ENCODE measurements around the gene MALT1.
"Not testable (repeated sequence)": the region's sequence is repeated elsewhere in the genome, so short reads cannot be mapped to it uniquely, and the experiment has no call there.

Gene MALT1

GRCh38 chr18:58770601-58771000, 99.3 kb downstream of the MALT1 start:
- no peak for DNase-seq (ENCODE audit: low read depth, low spot score)

GRCh38 chr18:58772161-58772560, 100.9 kb downstream of the MALT1 start:
- DNase-seq (ENCODE audit: low read depth, low spot score), result no peak

- no peak for DNase-seq (ENCODE audit: low read depth, low spot score)
Observed at GRCh38 chr18:58776084-58776483, 104.8 kb downstream of the MALT1 start.

- DNase-seq (ENCODE audit: low read depth, low spot score), result not testable (repeated sequence)
Observed at GRCh38 chr18:58776541-58776940, 105.3 kb downstream of the MALT1 start.

GRCh38 chr18:58777471-58777870, 106.2 kb downstream of the MALT1 start:
- DNase-seq (ENCODE audit: low read depth, low spot score), result no peak

- no peak for DNase-seq (ENCODE audit: low read depth, low spot score)
Observed at GRCh38 chr18:58779529-58779928, 108.3 kb downstream of the MALT1 start.

DNA sequence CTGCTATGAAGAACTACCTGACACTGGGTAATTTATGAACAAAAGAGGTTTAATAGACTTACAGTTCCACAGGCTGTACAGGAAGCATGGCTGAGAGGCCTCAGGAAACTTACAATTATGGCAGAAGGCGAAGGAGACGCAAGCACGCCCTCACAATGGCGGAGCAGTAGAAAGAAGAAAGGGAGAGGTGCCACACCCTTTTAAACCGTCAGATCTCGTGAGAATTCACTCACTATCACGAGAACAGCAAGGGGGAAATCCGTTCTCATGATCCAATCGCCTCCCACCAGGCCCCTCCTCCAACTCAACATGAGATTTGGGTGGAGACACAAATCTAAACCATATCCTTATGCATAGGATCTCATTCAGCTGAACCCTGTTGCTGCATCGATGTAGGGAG, 108.8 kb downstream of the MALT1 start:
- no peak for DNase-seq (ENCODE audit: low read depth, low spot score)

- DNase-seq (ENCODE audit: low read depth, low spot score), result peak; percentile 57
Observed at GRCh38 chr18:58781627-58782194, 110.4 kb downstream of the MALT1 start.

GRCh38 chr18:58784601-58785137, 113.4 kb downstream of the MALT1 start:
- DNase-seq (ENCODE audit: low read depth, low spot score), result no peak

DNA sequence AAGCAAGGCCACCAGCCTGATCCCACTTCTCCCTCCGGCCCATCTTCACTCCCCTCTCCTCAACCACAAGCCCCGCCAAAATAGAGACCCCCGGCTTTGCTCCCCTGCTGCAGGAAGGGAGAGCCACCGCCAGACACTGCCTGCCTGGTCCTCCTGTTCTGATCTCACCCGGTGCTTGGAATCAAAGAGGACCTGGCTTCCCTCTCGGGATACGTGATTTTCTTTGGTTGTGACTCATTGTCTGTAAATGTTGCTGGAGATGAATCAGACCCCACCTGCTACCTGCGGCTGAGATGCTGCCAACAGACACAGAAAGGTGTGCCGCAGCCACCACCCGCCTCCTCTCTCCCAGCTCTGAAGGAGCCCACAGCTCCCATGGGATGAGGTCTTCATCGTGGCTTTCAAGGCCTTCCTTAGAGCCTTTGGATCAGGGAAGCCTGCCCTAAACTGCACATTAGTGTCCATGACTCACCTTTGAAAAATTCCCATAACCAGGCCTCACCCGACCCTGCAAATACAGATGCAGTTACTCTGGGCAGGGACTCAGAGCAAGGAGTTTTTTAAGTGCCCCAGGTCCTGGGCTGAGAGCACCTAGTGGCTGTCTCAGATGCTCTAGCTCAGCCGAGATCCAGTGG, 114.0 kb downstream of the MALT1 start:
- no peak for DNase-seq (ENCODE audit: low read depth, low spot score)

- no peak for DNase-seq (ENCODE audit: low read depth, low spot score)
Observed at GRCh38 chr18:58785870-58786269, 114.6 kb downstream of the MALT1 start.

DNA sequence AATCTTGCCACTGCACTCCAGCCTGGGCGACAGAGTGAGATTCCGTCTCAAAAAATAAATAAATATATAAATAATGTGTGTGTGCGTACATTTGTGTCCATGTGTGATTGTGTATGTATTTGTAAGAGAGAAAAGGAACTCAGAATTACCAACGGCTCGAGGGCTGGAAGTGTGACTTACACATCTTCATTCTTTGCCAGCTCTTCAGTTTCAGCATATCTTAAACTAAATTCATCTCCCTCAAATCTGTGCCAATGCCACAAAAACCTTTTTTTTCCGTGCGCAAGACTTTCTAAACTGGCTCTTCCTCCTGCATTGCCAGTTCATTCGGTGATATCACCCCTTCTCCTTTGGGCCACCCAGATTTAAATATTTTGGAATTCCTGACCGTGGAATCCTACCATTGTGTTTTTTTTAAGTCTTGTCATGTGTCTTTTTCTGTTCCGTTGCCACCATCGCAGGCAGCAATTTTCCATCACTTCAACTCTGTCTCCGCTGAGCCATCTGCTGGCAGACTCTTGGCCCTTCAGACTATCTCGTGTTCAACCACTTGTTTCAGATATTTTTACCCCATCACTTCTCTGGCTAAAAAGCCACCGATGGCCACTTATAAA, 116.4 kb downstream of the MALT1 start:
- no peak for DNase-seq (ENCODE audit: low read depth, low spot score)

- no peak for DNase-seq (ENCODE audit: low read depth, low spot score)
Observed at GRCh38 chr18:58788470-58788869, 117.2 kb downstream of the MALT1 start.

DNA sequence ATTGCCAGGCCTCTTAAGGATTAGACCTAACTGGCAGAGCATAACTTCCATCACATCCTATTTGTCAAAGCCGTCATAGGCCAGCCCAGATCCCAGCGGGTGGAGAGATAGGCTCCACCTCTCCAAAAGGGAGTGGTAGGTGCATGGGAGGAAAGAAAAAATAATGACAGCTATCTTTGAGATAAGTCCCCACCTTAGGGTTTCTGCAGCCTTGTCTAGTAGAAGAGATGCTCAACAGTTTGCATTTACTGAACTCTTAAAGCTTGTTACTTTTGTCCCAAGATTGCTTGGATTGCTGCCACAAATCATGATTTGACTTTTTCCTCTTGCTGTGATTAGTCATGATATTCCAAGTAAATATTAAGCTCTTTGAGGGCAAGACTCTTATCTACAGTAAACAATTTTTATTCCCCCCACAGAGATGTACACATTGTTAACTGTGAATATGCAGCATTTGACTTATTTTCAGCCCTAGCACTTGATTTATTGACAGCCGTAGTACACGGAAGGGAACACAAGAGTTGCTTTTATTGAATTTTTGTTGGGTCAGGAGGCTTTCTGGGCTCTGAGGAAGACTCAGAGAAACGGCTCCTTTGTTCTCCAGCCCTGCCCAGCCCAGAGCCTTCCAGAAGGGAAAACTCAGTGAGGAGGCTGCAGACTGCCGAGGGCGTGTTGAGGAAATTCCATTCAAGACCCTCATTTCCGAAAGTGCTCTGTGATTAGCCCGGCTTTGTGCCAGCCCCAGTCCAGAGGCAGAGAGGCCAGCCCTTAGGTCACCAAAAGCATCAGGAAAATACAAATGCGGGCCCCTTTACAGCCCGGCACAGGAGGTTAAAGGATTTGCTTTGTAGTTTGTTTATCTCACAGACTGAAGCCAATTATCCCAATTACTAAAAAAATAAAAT, 118.0 kb downstream of the MALT1 start:
- DNase-seq (ENCODE audit: low read depth, low spot score), result no peak

DNA sequence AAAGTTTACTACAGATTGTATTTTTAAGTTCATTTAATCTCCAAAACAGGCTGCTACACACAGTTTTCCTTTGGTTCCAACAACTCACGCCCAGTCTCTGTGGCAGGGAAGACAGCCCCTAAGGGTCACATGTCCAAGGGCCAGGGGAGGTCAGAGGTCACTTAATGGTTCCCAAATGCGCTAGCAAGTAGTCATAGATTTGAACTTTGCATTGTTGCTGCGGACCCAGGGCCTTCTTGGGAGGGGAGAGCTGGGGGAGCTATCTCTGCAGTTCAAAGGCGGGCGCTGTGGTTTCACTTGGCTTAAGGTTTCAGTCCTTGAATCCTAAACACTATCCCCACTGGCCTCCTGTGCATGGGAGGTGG, 118.6 kb downstream of the MALT1 start:
- DNase-seq (ENCODE audit: low read depth, low spot score), result no peak

DNA sequence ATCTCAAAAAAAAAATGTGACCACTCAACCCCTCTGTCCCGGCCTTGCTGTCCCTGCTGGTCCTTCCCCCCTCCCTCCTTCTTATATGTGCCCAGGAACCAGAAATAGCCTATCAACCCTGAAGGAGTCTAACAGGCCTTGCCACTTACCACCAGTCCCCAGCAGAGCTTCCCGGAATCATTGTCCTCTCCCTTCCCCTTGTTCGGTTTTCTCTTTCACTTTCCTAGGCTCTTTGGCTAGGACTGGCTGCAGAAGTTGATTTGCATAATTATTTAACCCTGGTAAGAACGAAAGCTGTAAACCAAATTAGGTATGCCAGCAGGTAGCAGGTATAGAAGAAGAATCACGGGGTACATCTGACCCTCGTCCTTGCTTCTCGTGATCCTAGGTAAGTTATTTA, 120.8 kb downstream of the MALT1 start:
- DNase-seq (ENCODE audit: low read depth, low spot score), result no peak

- no peak for DNase-seq (ENCODE audit: low read depth, low spot score)
Observed at GRCh38 chr18:58793361-58793760, 122.1 kb downstream of the MALT1 start.

DNA sequence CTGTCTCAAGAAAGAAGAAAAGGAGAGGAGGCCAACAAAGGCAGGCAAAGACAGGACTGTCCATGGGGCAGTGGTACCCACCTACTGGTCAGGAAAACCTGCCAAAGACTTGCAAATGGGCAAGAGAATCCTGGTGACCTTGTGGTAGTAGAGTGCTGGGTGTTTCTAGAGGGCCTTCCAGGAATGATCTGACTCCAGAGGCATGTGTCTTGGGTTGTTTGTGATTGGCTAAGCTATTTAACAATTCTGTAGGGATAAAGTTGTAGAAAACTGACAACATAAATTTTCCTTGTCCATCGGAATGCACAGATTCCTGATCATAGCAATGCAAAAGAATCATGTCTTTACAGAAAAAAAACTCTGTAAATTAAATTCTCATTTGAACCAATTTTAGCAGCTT, 125.0 kb downstream of the MALT1 start:
- no peak for DNase-seq (ENCODE audit: low read depth, low spot score)

DNA sequence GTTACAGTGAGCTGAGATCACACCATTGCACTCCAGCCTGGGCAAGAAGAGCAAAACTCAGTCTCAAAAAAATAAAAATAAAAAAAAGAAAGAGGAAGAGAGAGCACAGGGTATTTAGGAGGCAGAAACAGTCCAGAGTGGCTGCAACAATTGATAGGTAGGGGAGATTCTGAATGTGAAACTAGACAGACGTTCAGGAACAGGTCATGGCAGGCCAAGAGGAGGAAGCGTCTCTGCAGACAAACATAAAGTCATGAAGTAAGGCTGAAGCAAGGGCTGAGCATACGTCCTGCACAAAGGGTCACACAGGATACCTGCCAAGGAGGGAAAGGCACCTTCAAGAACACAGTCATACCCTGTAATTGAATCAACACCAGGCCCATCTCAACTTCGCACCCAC, 129.3 kb downstream of the MALT1 start:
- DNase-seq (ENCODE audit: low read depth, low spot score), result no peak

DNA sequence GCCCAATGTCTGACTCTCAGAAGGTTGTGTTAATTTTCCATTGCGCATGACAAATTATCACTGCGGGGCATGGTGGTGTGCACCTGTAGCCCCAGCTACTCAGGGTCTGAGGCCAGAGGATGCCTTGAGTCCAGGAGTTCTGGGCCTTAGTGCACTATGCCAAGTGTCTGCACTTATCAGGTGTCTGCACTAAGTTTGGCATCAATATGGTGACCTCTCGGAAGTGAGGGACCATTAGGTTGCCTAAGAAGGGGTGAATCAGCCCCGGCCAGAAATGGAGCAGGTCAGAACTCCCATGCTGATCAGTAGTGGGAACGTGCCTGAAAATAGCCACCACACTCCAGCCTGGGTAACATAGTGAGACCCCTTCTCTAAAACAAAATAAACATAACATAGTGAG, 131.7 kb downstream of the MALT1 start:
- no peak for DNase-seq (ENCODE audit: low read depth, low spot score)

GRCh38 chr18:58803978-58804377, 132.7 kb downstream of the MALT1 start:
- no peak for DNase-seq (ENCODE audit: low read depth, low spot score)
